ENCODE results near the gene SMYD1.

DNA sequence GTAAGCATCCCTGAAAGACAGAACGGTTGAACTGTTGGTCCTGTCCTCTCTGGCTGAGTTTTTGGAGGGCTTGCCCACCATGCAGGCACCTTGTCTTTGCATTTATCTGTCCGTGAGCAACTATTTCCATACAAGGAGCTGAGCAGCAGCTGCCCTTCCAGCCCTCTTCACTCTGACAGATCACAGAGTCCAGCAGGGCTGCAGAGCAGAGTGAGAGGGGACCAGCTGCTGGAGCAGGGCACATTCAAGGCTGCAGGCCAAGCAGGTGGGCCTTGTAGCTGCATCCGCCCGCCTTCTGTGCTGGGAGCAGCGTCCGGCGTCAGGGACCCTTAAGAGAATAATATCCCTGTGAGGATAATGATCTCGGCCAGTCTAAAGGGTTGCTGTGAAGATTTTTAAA is 9.5 kb downstream of the SMYD1 start:
- no peak for TF ChIP-seq CTCF (conservative IDR thresholded peaks at IDR 0.05)
- TF ChIP-seq ZFX (IDR thresholded peaks at IDR 0.05), result no peak
